ENCODE data around the gene POTEB3.
"Not testable (repeated sequence)": the region's sequence is repeated elsewhere in the genome, so short reads cannot be mapped to it uniquely, and the experiment has no call there.

DNA sequence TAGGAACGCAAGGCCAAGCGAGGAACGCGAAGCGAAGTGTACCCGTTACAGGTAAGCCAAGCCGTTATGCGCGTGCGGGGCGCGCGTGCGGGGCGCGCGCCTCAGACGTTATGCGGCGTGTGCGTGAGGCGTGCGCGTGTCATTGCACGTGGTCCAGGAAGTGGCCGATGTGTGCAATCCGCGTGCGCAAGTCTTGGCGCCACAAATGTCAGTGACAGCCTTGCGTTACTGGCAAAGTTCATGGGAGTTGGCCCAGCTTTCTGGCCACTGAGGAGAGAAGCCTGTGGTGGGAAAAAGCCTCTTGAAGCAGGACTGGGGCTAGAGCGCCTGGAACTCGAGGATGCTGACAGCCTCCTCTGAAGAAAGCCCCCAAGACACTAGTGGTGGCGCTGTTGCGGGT is at the start of gene POTEB3:
- not testable (repeated sequence) for TF ChIP-seq POLR2A (IDR thresholded peaks at IDR 0.05)
- TF ChIP-seq, protein P1, sequence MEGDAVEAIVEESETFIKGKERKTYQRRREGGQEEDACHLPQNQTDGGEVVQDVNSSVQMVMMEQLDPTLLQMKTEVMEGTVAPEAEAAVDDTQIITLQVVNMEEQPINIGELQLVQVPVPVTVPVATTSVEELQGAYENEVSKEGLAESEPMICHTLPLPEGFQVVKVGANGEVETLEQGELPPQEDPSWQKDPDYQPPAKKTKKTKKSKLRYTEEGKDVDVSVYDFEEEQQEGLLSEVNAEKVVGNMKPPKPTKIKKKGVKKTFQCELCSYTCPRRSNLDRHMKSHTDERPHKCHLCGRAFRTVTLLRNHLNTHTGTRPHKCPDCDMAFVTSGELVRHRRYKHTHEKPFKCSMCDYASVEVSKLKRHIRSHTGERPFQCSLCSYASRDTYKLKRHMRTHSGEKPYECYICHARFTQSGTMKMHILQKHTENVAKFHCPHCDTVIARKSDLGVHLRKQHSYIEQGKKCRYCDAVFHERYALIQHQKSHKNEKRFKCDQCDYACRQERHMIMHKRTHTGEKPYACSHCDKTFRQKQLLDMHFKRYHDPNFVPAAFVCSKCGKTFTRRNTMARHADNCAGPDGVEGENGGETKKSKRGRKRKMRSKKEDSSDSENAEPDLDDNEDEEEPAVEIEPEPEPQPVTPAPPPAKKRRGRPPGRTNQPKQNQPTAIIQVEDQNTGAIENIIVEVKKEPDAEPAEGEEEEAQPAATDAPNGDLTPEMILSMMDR (IDR thresholded peaks at IDR 0.05), result not testable (repeated sequence)
